Lower leg skin (tissue), 4 donors: ENCODE data around the gene SLC16A3. TPM values are rescaled to one million over a fixed set of nuclear protein-coding genes. Genes with fewer than 3 reads are reported as not detected.
A peak's percentile ranks its signal among the peaks of the same experiment; 100 is the strongest.

ENCODE experiments used
- DNase-seq, 2 donors: peaks; one replicate each; pipeline ENCODE4 v3.0.0-alpha.2; 2019; ENCODE audit warnings: low spot score in 2 of 2
- H3K4me3 ChIP-seq: fragments of 200-600 bp; sonication (generic); 2 replicates; pipeline ENCODE4 v1.5.1; 2017; ENCODE audit warnings: mild to moderate bottlenecking, low read depth; ENCODE audit not compliant: poor library complexity, severe bottlenecking
- CTCF ChIP-seq, 3 donors: fragments of 450-650 bp; IDR thresholded peaks; one replicate each; pipeline ENCODE4 v1.5.1; 2016; ENCODE audit warnings: antibody characterized with exemption in 3 of 3, mild to moderate bottlenecking in 3 of 3, moderate library complexity in 2 of 3
- POLR2A ChIP-seq, 2 donors: fragments of 450-650 bp; IDR thresholded peaks; one replicate each; pipeline ENCODE4 v1.6.1; 2016 to 2017; ENCODE audit warnings: antibody characterized with exemption in 2 of 2, mild to moderate bottlenecking in 1 of 2, moderate library complexity in 1 of 2
- WGBS, 2 donors: methylation state at CpG; one replicate each; pipeline ENCODE4 v1.1.5; 2018; 5-methylcytosine and 5-hydroxymethylcytosine counted together
- intact Hi-C: fragments of 100-400 bp; cut with DNase I; formaldehyde crosslinking; loops from one replicate; pipeline ENCODE4 v1.15.0; 2023; ENCODE audit warnings: low total_unique reads
- total RNA-seq, 4 donors: library from RNA; depleted of rRNA; stranded (reverse); fragments of >200 nt; gene quantifications; one replicate each; pipeline ENCODE4 v1.1.0, GENCODE V29; 2016

Gene SLC16A3
- total RNA-seq = 10 to 100 TPM; 10.0 to 18.5 (median 15.2) TPM

GRCh38 chr17:82228842-82229697 lies at the start of gene SLC16A3:
TSS of gene SLC16A3 (plus strand) at chr17:82229042. CDS start at chr17:82236009, 6,967 bp downstream.
- intact Hi-C loops = no loop called here
- DNase-seq = peak in 1 of 2 donors; percentile 89
- 13 to 44% methylated on average over 5 to 56 of the region's 105 CpGs for WGBS, 2 donors
- peak within 1 kb of the TSS; percentile 34 for H3K4me3 ChIP-seq
- TF ChIP-seq POLR2A (IDR thresholded peaks at IDR 0.05) = peak in 1 of 2 donors; percentile 18
- no peak for TF ChIP-seq CTCF (IDR thresholded peaks at IDR 0.05)

- DNase-seq = no peak
- intact Hi-C loops = no loop called here
- no peak overlapping the region for H3K4me3 ChIP-seq
- no peak for TF ChIP-seq CTCF (IDR thresholded peaks at IDR 0.05)
- no peak for TF ChIP-seq POLR2A (IDR thresholded peaks at IDR 0.05)
- 80 to 94% methylated on average over 13 of the region's 13 CpGs for whole genome bisulfite sequencing, 2 donors
These were observed 49.4 kb upstream of the SLC16A3 start for GRCh38 chr17:82179412-82179811.

DNA sequence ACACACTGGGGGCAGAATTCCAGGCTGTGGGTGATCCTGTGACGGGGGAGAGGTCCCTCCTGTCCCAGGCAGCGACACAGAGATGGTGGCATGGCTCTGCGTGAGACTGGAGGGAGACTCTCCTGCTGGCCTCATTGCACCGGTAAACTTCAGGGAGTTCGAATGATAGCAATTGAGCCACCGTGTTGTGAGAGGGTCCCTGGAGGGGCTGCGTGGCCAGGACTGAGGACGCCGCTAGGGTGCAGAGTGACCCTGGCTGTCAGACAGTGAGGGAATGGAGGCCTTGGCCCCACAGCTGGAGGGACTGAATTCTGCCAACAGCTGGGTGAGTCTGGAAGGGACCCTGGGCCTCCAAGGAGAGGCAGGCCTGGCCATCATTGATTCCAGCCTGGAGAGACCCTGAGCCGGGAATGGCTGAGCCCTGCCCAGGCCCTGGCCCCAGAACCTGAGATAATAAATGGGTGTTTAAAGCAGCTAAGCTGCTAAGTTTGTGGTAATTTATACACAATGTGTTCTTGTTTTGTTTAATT lies 48.8 kb upstream of the SLC16A3 start:
- intact Hi-C loops = no loop called here
- no peak for TF ChIP-seq CTCF (IDR thresholded peaks at IDR 0.05)
- no peak for TF ChIP-seq POLR2A (IDR thresholded peaks at IDR 0.05)
- 91 to 94% methylated on average over 10 of the region's 10 CpGs for WGBS, 2 donors

DNA sequence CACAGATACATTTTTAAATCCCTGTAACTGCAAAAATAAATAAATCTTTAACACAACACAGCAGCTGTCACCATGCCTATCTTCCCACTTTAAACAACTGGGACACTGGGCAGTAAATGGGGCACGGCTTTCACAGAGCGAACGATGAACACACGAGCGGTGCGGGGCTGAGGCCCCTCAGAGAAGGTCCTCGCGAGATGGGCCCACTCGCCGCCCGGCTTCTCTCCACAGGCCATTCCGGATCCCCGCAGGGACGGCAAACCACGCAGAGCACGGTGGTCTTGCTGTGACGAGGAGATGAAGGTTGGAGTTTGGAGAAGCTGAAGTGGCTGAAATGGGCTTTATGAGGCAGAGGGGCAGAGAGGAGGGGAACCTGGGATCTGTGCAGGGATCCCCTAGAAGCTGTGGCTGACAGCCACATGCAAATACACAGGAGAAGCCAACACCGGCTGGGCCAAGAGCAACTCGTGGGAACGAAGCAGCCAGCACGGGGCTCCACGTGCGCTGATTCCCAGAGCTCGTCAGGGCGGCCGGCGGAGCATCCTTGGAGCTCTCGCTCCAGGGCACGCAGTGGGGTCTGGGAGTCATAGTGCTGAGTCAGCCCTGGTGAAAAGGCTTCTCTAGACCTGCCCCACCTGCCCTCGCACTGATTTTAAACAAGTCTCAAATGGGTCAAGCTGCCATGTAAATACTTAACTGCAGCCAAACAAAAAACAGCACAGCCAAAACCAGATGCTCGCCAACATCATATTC lies 47.9 kb upstream of the SLC16A3 start:
- no peak overlapping the region for H3K4me3 ChIP-seq
- TF ChIP-seq CTCF (IDR thresholded peaks at IDR 0.05) (no peak), POLR2A (IDR thresholded peaks at IDR 0.05) (no peak)
- WGBS, 2 donors = 91 to 93% methylated on average over 31 of the region's 31 CpGs
- no peak for DNase-seq
- intact Hi-C loops = no loop called here

More for the DNA sequence above, 48.8 kb upstream of the SLC16A3 start:
- no peak overlapping the region for H3K4me3 ChIP-seq
- no peak for DNase-seq

GRCh38 chr17:82184761-82185160 lies 44.1 kb upstream of the SLC16A3 start:
- no peak overlapping the region for H3K4me3 ChIP-seq
- no peak for TF ChIP-seq CTCF (IDR thresholded peaks at IDR 0.05)
- no peak for TF ChIP-seq POLR2A (IDR thresholded peaks at IDR 0.05)
- intact Hi-C loops = no loop called here
- 66 to 86% methylated on average over 4 to 5 of the region's 5 CpGs for WGBS, 2 donors
- no peak for DNase-seq
